ENCODE data around the gene LRRN2.
A peak's percentile ranks its signal among the peaks of the same experiment; 100 is the strongest.
"Not testable (repeated sequence)": the region's sequence is repeated elsewhere in the genome, so short reads cannot be mapped to it uniquely, and the experiment has no call there.

The LRRN2 gene

DNA sequence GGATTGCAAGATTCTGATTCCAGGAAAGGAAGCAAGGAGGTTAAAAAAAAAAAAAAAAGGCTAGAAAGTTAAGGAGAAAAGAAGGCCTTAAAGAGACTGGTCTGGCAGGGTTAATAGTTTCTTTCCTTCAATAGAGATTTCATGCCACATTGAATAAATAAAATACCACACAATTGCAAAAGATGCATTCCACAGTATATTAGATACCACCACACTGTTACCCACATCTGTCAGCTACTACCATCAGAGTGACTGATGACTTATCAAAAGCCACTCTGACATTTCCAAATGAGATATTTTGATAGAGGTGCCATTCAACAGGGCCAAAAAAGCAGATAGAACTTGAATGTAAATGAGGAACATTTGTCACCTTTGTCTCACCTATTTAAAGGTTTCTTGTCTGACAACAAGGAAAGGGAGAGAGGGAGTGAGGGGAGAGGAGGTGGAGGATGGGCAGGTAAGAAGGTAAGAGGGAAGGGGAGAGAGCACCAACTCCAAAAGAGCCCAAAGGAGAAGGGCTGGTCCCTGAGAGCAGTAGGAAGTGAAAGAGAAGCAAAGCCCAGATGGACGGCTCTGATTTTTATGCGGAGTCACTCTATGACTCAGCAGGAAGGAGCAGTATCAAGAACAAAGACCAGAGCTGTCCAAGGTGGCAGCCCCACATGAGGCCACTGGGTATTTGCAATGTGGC lies 38.3 kb downstream of the LRRN2 start:
- no peaks in the 10 kb centered on the region for H3K9me3 Mint-ChIP-seq
- no peaks in the 10 kb centered on the region for H3K36me3 Mint-ChIP-seq (ENCODE audit: low read depth)
- peak overlapping the region; percentile 22 for H3K27ac Mint-ChIP-seq
- peaks cover 5% of the 10 kb centered on the region for H3K4me1 Mint-ChIP-seq (ENCODE audit: low read depth)
- peaks cover 4% of the 10 kb centered on the region for H3K27me3 Mint-ChIP-seq
- no peak overlapping the region for H3K4me3 Mint-ChIP-seq

DNA sequence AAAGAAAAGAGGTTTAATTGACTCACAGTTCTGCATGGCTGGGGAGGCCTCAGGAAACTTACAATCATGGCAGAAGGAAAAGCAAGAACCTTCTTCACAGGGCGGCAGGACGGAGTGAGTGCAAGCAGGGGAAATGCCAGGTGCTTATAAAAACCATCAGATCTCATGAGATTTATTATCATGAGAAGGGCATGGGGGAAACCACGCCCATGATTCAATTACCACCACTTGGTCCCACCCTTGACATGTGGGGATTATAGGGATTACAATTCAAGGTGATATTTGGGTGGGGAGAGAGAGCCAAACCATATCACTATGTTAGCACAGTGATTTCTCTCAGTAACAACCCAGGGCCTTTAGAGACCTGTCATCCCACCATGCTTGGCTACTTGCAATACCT lies 39.9 kb downstream of the LRRN2 start:
- peaks cover 5% of the 10 kb centered on the region for H3K4me1 Mint-ChIP-seq (ENCODE audit: low read depth)
- no peaks in the 10 kb centered on the region for H3K36me3 Mint-ChIP-seq (ENCODE audit: low read depth)
- H3K27ac Mint-ChIP-seq = no peak overlapping the region
- no peaks in the 10 kb centered on the region for H3K9me3 Mint-ChIP-seq
- no peak overlapping the region for H3K4me3 Mint-ChIP-seq
- no peaks in the 10 kb centered on the region for H3K27me3 Mint-ChIP-seq

DNA sequence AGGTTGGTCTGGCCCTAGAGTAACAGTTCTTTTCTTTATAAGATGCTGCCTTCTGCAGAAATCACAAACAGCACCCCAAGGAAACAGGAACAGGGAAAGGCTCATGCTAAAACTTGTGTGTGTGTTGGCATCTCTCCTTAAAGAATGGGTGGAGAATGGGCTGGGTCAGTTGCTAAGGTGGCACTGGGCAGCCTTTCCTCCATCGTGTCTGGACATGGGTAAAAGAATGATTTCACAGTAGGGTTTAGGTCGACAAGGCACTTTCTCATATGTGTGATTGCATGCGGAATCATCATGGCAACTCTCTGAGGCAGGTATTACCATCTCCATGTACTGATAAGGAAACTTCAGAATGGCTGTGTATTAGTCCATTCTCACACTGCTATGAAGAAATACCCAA lies 40.3 kb downstream of the LRRN2 start:
- no peaks in the 10 kb centered on the region for H3K36me3 Mint-ChIP-seq (ENCODE audit: low read depth)
- no peak overlapping the region for H3K4me3 Mint-ChIP-seq
- H3K9me3 Mint-ChIP-seq = no peaks in the 10 kb centered on the region
- no peak overlapping the region for H3K27ac Mint-ChIP-seq
- no peaks in the 10 kb centered on the region for H3K27me3 Mint-ChIP-seq
- peaks cover 5% of the 10 kb centered on the region for H3K4me1 Mint-ChIP-seq (ENCODE audit: low read depth)

DNA sequence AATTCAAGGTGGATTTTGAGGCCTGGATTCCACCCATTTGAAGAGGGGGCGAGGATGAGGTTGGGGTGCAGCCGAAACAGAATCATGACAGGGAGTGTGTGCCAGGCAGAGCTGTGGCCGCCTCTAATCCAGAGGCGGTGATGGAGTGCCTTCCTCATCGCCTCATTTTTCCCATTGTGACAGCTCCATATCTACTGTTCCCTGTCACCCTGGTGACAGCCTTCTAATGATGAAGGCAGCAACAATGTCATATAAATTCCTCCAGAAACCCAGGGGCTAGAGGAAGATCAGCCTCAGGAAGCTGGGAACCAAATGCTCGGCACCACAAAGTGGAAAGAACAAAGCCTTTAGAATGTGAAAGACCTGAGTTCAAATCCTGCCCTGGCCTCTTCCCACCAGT lies 42.0 kb downstream of the LRRN2 start:
- no peaks in the 10 kb centered on the region for H3K36me3 Mint-ChIP-seq (ENCODE audit: low read depth)

DNA sequence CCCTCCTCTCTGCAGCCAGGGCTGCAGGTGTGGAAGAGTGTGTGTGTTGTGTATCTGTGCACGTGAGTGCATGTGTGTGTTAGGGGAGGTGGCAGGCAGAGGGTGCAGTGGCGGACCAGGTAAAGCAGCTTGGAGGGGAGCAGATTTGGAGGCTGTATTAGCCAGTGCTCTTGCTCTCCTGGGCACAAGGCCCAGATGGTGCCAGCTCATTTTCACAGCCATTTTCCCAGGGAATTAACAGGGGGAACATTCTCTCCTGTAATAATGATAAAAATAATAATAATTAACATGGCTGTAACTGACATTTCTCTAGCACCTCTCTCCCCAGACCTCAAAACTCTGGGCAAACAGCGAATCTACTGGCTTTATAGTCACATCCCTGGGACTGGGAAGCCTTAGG lies 43.6 kb downstream of the LRRN2 start:
- Mint-ChIP-seq H3K27ac (no peak overlapping the region), H3K27me3 (no peaks in the 10 kb centered on the region), H3K9me3 (no peaks in the 10 kb centered on the region), H3K36me3 (ENCODE audit: low read depth) (no peaks in the 10 kb centered on the region), H3K4me1 (ENCODE audit: low read depth) (no peaks in the 10 kb centered on the region), H3K4me3 (no peak overlapping the region)

More for the DNA sequence above, 42.0 kb downstream of the LRRN2 start:
- Mint-ChIP-seq H3K9me3 (no peaks in the 10 kb centered on the region), H3K4me1 (ENCODE audit: low read depth) (peaks cover 5% of the 10 kb centered on the region), H3K4me3 (no peak overlapping the region), H3K27me3 (no peaks in the 10 kb centered on the region), H3K27ac (no peak overlapping the region)

DNA sequence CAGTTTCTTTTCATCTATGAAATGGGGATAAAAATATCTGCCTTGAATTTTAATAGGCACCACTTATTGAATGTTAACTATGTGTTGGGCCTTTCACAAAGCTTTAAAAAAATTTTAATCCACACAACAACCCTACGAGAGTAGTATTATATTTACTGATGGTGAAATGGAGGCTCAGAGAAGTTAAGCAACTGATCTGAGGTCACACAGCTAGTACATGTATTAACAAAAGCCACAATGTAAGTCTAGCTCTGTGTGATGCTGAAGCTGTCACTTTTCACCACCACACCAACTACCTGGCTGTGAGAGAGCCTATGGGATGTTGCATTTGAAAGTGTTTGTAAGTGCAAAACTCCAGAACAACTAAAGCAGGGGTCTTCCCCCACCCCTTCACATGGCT lies 44.1 kb downstream of the LRRN2 start:
- Mint-ChIP-seq H3K27ac (no peak overlapping the region), H3K4me3 (no peak overlapping the region)

DNA sequence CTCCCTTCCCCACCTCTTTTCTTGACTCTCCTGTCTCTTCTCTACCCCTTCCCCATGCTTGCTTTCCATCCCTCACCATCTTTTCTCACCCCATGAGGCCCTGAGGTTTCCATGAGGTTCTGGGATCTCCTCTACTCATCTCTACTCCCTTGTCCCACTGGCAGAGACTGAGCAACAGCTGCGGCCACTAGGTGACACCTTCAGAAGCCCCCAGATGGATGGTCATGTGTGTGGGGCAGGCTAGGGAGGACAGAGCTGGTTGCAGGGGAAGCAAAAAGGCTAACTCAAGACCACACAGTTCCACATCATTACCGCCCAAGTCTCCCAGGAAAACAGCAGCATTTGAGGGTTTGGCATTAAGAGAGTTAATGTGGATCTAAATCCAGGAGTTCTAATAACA lies 45.0 kb downstream of the LRRN2 start:
- Mint-ChIP-seq H3K4me3 (no peak overlapping the region), H3K4me1 (ENCODE audit: low read depth) (no peaks in the 10 kb centered on the region), H3K27ac (no peak overlapping the region), H3K36me3 (ENCODE audit: low read depth) (no peaks in the 10 kb centered on the region), H3K9me3 (no peaks in the 10 kb centered on the region), H3K27me3 (no peaks in the 10 kb centered on the region)

More for the DNA sequence above, 44.1 kb downstream of the LRRN2 start:
- H3K9me3 Mint-ChIP-seq = no peaks in the 10 kb centered on the region
- no peaks in the 10 kb centered on the region for H3K36me3 Mint-ChIP-seq (ENCODE audit: low read depth)
- no peaks in the 10 kb centered on the region for H3K27me3 Mint-ChIP-seq
- H3K4me1 Mint-ChIP-seq (ENCODE audit: low read depth) = no peaks in the 10 kb centered on the region

DNA sequence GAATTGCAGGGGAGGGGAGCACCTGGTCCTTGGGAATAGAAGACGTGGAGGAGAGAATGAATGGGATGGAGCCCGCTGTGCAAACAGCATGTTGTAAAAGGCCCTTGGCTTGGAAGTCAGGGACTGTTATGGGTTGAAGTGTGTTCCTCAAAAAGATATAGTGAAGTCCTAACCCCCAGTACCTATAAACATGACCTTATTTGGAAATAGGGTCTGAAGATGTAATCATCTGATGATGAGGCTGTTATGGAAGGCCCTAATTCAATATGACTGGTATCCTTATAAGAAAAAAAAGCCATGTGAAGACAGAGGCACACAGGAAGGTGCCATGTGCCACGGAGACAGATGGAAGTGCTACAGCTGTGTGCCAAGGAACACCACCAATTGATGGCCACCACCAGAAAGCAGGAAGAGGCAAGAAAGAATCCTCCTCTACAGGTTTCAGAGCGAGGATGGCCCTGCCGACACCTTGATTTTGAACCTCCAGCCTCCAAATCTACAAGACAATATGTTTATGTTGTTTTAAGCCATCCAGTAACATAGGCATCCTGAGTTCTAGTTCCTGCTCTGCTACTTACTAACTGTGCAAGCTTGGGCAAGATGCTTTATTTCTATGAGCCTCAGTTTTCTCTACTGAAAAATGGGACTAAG lies 51.2 kb downstream of the LRRN2 start:
- Mint-ChIP-seq H3K4me1 (ENCODE audit: low read depth) (no peaks in the 10 kb centered on the region), H3K9me3 (no peaks in the 10 kb centered on the region), H3K27me3 (peaks cover 11% of the 10 kb centered on the region), H3K27ac (no peak overlapping the region), H3K36me3 (ENCODE audit: low read depth) (no peaks in the 10 kb centered on the region), H3K4me3 (no peak overlapping the region)

DNA sequence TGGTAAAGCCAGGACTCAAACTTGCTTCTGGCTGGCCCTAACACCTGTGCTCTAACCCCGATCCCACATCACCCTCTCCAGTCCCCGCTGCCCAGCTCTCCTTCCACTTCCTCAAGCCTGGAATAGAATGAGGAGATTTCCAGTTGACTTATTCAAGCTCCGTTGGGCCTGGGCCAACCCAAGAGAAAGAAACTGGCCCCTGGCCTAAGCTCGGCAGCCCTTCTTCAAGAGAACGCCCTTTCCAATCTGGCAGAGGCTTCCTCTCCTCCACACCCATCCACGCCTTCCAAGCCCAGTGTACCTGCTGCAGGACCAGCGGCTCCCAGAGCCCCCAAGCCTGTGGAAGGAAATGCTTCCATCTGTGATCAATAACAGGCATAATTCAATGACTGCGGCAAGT lies 51.9 kb downstream of the LRRN2 start:
- no peaks in the 10 kb centered on the region for H3K4me1 Mint-ChIP-seq (ENCODE audit: low read depth)
- no peaks in the 10 kb centered on the region for H3K36me3 Mint-ChIP-seq (ENCODE audit: low read depth)
- H3K4me3 Mint-ChIP-seq = no peak overlapping the region
- peaks cover 14% of the 10 kb centered on the region for H3K27me3 Mint-ChIP-seq
- no peak overlapping the region for H3K27ac Mint-ChIP-seq
- no peaks in the 10 kb centered on the region for H3K9me3 Mint-ChIP-seq

DNA sequence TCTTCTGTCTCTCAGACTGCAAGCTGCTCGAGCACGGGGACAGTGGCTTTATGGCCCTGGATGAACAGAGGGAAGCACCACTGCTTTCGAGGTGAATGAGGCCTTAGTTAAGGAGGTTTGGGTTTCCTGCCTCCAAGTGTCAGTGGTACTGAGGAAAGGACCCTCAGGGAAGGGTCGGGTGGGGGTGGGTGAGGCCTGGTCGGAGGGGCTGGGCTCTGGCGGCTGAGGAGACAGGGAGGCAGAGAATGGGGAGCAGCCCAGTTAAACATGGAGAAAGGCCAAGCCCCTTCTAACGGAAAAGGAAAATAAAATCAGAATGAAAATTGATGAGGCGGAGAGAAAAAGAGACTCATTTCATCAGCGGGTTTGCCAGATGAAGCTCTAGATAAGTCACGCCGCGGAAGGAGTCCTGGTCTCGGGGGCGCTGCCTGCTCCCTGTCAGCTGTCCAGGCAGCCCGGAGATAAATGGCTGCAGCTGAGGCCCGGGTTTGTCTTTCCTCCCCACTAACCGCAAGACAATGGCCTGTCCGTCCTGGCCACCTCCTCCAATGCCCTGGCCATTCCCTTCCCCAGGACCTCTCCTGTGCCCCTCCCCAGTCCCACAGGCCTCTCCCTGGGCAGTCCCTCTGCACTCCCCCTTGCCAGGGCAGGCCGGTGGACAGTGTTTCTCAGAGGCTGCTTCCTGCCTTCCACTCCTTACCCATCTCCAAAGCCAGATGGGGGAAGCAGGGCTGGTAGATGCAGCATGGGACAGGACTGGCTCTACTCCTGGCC lies 55.2 kb downstream of the LRRN2 start:
- peaks cover 14% of the 10 kb centered on the region for H3K27me3 Mint-ChIP-seq
- H3K9me3 Mint-ChIP-seq = no peaks in the 10 kb centered on the region
- H3K4me1 Mint-ChIP-seq (ENCODE audit: low read depth) = no peaks in the 10 kb centered on the region
- H3K27ac Mint-ChIP-seq = no peak overlapping the region
- H3K36me3 Mint-ChIP-seq (ENCODE audit: low read depth) = no peaks in the 10 kb centered on the region
- no peak overlapping the region for H3K4me3 Mint-ChIP-seq

DNA sequence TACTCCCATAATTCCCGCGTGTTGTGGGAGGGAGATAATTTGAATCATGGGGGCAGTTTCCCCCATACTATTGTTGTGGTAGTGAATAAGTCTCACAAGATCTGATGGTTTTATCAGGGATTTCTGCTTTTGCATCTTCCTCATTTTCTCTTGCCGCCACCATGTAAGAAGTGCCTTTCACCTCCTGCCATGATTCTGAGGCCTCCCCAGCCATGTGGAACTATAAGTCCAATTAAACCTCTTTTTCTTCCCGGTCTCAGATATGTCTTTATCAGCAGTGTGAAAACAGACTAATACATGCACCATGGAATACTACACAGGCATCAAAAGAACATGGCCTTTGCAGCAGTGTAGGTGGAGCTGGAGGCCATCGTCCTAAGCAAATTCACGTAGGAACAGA lies 56.1 kb downstream of the LRRN2 start:
- H3K27ac Mint-ChIP-seq; H3K36me3 Mint-ChIP-seq (ENCODE audit: low read depth); H3K4me1 Mint-ChIP-seq (ENCODE audit: low read depth); H3K4me3 Mint-ChIP-seq; H3K9me3 Mint-ChIP-seq: not testable (repeated sequence)
- H3K27me3 Mint-ChIP-seq = peaks cover 14% of the 10 kb centered on the region

DNA sequence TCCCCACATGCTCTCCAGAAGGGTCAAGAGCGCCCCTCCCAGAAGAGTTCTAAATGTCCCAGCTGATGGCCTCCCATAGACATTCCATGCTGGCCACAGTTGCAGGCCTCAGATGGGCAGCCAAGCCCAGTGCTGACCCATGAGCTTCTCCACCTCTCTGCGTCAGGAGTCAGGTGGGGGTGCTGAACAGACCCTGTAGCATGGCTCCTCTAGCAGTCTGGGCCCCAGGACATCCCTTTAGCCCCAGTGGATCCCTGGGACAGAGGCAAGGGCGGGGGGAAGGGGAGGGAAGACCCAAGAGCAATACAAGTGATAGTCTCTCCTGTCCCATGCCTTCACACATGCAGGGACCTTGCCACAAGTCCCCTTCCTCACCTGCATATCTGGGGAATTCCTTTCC lies 56.7 kb downstream of the LRRN2 start:
- Mint-ChIP-seq H3K4me3 (no peak overlapping the region), H3K27ac (no peak overlapping the region), H3K4me1 (ENCODE audit: low read depth) (no peaks in the 10 kb centered on the region), H3K36me3 (ENCODE audit: low read depth) (no peaks in the 10 kb centered on the region), H3K27me3 (peaks cover 14% of the 10 kb centered on the region), H3K9me3 (no peaks in the 10 kb centered on the region)

DNA sequence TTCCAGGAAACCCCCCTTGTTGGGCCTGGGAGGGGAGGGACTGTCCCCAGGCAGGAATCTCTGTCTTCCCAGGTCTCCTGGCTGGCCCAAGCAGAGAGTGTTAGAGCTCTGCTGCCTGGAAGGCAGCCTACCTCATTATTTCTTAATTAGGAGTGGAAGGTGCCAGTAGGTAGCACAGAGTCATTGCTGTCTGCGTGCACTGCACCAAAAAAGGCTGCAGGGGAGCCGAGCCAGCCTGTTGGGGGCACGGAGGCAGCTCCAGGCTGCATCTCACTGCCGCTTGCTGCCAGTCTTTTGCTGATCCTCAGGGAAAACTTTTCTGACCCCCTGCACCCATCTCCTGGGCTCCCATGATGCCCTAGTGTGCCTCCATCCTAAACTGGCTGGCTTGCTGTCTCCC lies 58.1 kb downstream of the LRRN2 start:
- H3K9me3 Mint-ChIP-seq = no peaks in the 10 kb centered on the region
- no peaks in the 10 kb centered on the region for H3K4me1 Mint-ChIP-seq (ENCODE audit: low read depth)
- H3K36me3 Mint-ChIP-seq (ENCODE audit: low read depth) = no peaks in the 10 kb centered on the region
- peaks cover 14% of the 10 kb centered on the region for H3K27me3 Mint-ChIP-seq
- no peak overlapping the region for H3K27ac Mint-ChIP-seq
- H3K4me3 Mint-ChIP-seq = no peak overlapping the region

DNA sequence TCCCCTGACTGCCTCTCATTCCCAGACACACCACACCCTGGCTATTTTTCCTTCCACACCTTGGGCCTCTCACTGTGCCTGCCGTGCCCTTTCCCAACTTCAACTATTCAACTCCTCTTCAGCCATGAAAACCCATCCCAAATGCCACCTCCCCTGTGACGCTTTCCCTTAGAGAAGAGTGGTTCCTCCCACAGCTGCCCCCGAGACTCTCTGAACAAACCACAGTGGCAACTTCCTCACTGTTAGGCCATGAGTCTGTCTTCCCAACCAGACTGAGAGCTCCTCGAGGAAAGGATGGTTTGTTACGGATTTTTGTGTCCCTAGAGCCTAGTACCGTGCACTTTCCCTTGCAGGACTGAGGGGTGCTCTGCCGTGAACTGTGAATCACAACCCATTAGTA lies 59.2 kb downstream of the LRRN2 start:
- peaks cover 10% of the 10 kb centered on the region for H3K27me3 Mint-ChIP-seq

DNA sequence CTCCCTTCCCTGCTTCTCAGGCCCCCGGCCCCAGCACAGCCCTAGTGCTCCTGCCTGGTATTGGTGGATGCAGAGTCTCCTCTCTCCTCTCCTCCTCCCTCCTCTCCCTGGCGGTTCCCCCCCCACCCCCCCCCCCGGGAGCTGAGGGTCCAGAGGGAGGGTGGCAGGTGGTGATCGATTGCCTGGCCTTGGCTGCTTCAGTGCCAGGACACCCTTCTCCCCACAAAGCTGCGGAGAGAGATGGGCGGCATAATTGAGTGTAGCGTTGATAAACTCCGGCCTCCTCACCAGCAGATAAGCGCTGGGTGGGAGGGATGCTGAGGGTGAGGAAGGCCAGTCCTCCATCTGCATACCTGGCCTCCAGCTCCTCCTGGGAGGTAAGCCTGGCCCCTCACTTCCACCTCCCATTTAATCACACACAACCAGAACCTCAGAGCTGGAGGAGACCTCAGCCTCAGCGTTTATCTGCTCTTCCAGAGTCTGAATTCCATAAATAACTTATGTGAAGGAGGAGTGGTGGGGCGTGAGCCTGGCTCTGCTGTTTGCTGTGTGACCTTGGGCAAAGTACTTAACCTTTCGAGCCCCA lies 60.8 kb downstream of the LRRN2 start:
- H3K4me1 Mint-ChIP-seq (ENCODE audit: low read depth) = no peaks in the 10 kb centered on the region
- H3K27ac Mint-ChIP-seq = no peak overlapping the region
- H3K36me3 Mint-ChIP-seq (ENCODE audit: low read depth) = no peaks in the 10 kb centered on the region
- no peak overlapping the region for H3K4me3 Mint-ChIP-seq
- peaks cover 7% of the 10 kb centered on the region for H3K27me3 Mint-ChIP-seq
- no peaks in the 10 kb centered on the region for H3K9me3 Mint-ChIP-seq

More for the DNA sequence above, 59.2 kb downstream of the LRRN2 start:
- Mint-ChIP-seq H3K36me3 (ENCODE audit: low read depth) (no peaks in the 10 kb centered on the region), H3K27ac (no peak overlapping the region), H3K9me3 (no peaks in the 10 kb centered on the region), H3K4me1 (ENCODE audit: low read depth) (no peaks in the 10 kb centered on the region), H3K4me3 (no peak overlapping the region)
